ENCODE measurements around the gene PEBP1. TPM values are rescaled to one million over a fixed set of nuclear protein-coding genes. Genes with fewer than 3 reads are reported as not detected.

PEBP1 gene
- total RNA-seq, 1 donor from 2014 or later: 285 TPM

GRCh38 chr12:118193477-118193876, 57.6 kb downstream of the PEBP1 start:
- H3K27me3 Mint-ChIP-seq: no peaks in the 10 kb centered on the region
- H3K4me1 Mint-ChIP-seq (ENCODE audit: unreplicated experiment): peaks cover 16% of the 10 kb centered on the region
- H3K9me3 Mint-ChIP-seq: peaks cover 4% of the 10 kb centered on the region
- no peak overlapping the region for H3K27ac Mint-ChIP-seq
- TF ChIP-seq CTCF (conservative IDR thresholded peaks at IDR 0.05): no peak
- no peak for DNase-seq (ENCODE audit: extremely low spot score, unreplicated experiment)
- H3K4me3 Mint-ChIP-seq: no peak overlapping the region
- peaks cover 8% of the 10 kb centered on the region for H3K36me3 Mint-ChIP-seq

- Mint-ChIP-seq H3K9me3 (peaks cover 4% of the 10 kb centered on the region), H3K4me1 (ENCODE audit: unreplicated experiment) (peaks cover 12% of the 10 kb centered on the region), H3K27me3 (no peaks in the 10 kb centered on the region), H3K36me3 (peaks cover 8% of the 10 kb centered on the region), H3K4me3 (no peak overlapping the region), H3K27ac (no peak overlapping the region)
- TF ChIP-seq CTCF (conservative IDR thresholded peaks at IDR 0.05): no peak
- DNase-seq (ENCODE audit: extremely low spot score, unreplicated experiment): no peak
Measured at GRCh38 chr12:118193958-118194357, 58.0 kb downstream of the PEBP1 start.

Other genes with a start within 250 kb of the PEBP1 start
- 2.0 and 4.7 TPM in 2 replicates for gene KSR2, start 167.1 kb upstream of the PEBP1 start, total RNA-seq (ENCODE audit: low replicate concordance)
- 24.4 and 41.9 TPM in 2 replicates for gene RFC5, start 119.4 kb upstream of the PEBP1 start, total RNA-seq (ENCODE audit: low replicate concordance)
- 46.0 and 58.1 TPM in 2 replicates for gene WSB2, start 74.9 kb upstream of the PEBP1 start, total RNA-seq (ENCODE audit: low replicate concordance)
- 45.1 and 105 TPM in 2 replicates for gene VSIG10, start 32.1 kb upstream of the PEBP1 start, total RNA-seq (ENCODE audit: low replicate concordance)
- 15.8 and 23.6 TPM in 2 replicates for gene TAOK3, start 236.8 kb downstream of the PEBP1 start, total RNA-seq (ENCODE audit: low replicate concordance)
- 42.1 and 49.2 TPM in 2 replicates for gene SUDS3, start 240.4 kb downstream of the PEBP1 start, total RNA-seq (ENCODE audit: low replicate concordance)